H1 (cell line): Measurements from ENCODE around the gene RTN4RL1. TPM values are rescaled to one million over a fixed set of nuclear protein-coding genes. Genes with fewer than 3 reads are reported as not detected.

Source experiments
- GABPA ChIP-seq: IDR thresholded peaks from 2 replicates; pipeline ENCODE4 v1.6.1; 2011; ENCODE audit warnings: mild to moderate bottlenecking, low read length, moderate library complexity, borderline replicate concordance; ENCODE audit not compliant: insufficient read depth
- GTF2F1 ChIP-seq: IDR thresholded peaks from 2 replicates; pipeline ENCODE4 v1.6.1; 2012; ENCODE audit warnings: low read depth, low read length, improper control_type of control experiment, borderline replicate concordance
- SAP30 ChIP-seq: fragments of 300-600 bp; sonication (generic); IDR thresholded peaks from 2 replicates; pipeline ENCODE4 v1.7.1; 2012; ENCODE audit warnings: low read length, moderate library complexity, mild to moderate bottlenecking, inconsistent platforms; ENCODE audit not compliant: insufficient read depth, insufficient replicate concordance
- SUZ12 ChIP-seq: fragments of 200-600 bp; sonication (generic); IDR thresholded peaks from 2 replicates; pipeline ENCODE4 v1.6.1; 2012; ENCODE audit warnings: mild to moderate bottlenecking, inconsistent platforms, low read length, moderate library complexity, mixed read lengths
- polyA plus RNA-seq, 7 experiments: library from polyadenylated mRNA; depleted of rRNA in 3 of 7; stranded (reverse) in 5 of 7; unstranded in 2 of 7; fragments of >200 nt in 5 of 7; fragments of 200-250 nt in 2 of 7; gene quantifications; 1 replicate in 5 of 7; 2 replicates in 1 of 7; 4 replicates in 1 of 7; pipeline versions ENCODE4 v1.2.1 to v1.2.3, GENCODE V29; 2011 to 2013; ENCODE audit warnings: missing spikeins in 2 of 7, mixed read lengths in 2 of 7
- total RNA-seq: library from RNA; stranded (reverse); fragmentation: NEBNext Ultra II Directional; extraction: Animal tissue kit (Norgen Biotek cat#: 25700); gene quantifications from 2 replicates; pipeline ENCODE4 v1.2.1, GENCODE V29; 2021

Gene RTN4RL1
- total and polyA plus RNA-seq, 2 of the 8 experiments (the other 6 are each of a cell fraction or from before 2014, with no cell fraction given) = 0.09 TPM; not detected in 1

DNA sequence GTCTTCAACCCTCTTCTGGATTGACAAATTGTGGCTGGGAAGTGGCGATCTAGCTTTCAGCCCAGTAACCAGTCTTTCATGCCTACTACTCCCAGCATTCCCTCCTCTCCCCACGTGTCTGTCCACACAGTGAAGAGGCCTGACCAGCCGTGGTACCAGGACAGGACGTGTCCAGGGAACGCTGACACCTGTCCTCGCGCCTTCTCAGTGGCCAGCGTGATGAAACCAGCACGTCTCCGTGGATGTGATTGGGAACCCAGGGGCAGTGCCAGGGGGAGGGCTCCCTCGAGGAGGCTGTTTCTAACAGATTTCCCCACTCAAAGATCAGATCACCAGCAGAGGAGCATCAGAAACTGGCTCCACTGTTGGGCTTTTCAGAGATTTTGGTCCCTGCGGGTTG lies 126.3 kb downstream of the RTN4RL1 start (continued):
- TF ChIP-seq SAP30 (no peak), GABPA (no peak), SUZ12 (no peak), GTF2F1 (no peak)
